Ovary (tissue), 9 donors: ENCODE measurements around the gene PROM2. TPM values are rescaled to one million over a fixed set of nuclear protein-coding genes. Genes with fewer than 3 reads are reported as not detected.

Source experiments
- DNase-seq, 5 donors: peaks; one replicate each; pipeline ENCODE4 v3.0.0-alpha.2; 2019 to 2020
- H3K27ac ChIP-seq, 2 donors: fragments of 200-600 bp; one replicate each; pipeline versions ENCODE4 v1.5.1 to v1.8.0; 2019 to 2022
- H3K27me3 ChIP-seq: fragments of 200-600 bp; one replicate; pipeline ENCODE4 v1.8.0; 2022
- H3K36me3 ChIP-seq: fragments of 200-600 bp; sonication (generic); one replicate; pipeline ENCODE4 v1.5.1; 2019
- H3K4me1 ChIP-seq: one replicate; pipeline ENCODE4 v1.8.1; 2013; ENCODE audit warnings: mild to moderate bottlenecking, moderate library complexity; ENCODE audit not compliant: insufficient read depth
- H3K4me3 ChIP-seq: fragments of 200-600 bp; sonication (generic); one replicate; pipeline ENCODE4 v1.5.1; 2017
- H3K9me3 ChIP-seq, 2 donors: fragments of 200-600 bp in 1 of 2; sonication (generic) in 1 of 2; one replicate each; pipeline versions ENCODE4 v1.5.1 to v1.8.1; 2013 to 2019; ENCODE audit warnings: mild to moderate bottlenecking in 1 of 2, moderate library complexity in 1 of 2
- CTCF ChIP-seq, 3 donors: fragments of 450-650 bp in 2 of 3; fragments of 200-600 bp in 1 of 3; IDR thresholded peaks; one replicate each; pipeline versions ENCODE4 v1.5.1 to v1.8.0; 2016 to 2022; ENCODE audit warnings: antibody characterized with exemption in 3 of 3, mild to moderate bottlenecking in 1 of 3
- EP300 ChIP-seq: sonication (generic); formaldehyde crosslinking; IDR thresholded peaks from one replicate; pipeline ENCODE4 v1.6.1; 2017; ENCODE audit warnings: antibody characterized with exemption
- POLR2A ChIP-seq: fragments of 450-650 bp; IDR thresholded peaks from one replicate; pipeline ENCODE4 v1.6.1; 2017; ENCODE audit warnings: antibody characterized with exemption, mild to moderate bottlenecking, moderate library complexity
- WGBS, 3 donors: extraction: QIAGEN DNeasy Blood & Tissue Kit in 1 of 3; methylation state at CpG; one replicate each; pipeline versions ENCODE4 v1.1.5 to v1.1.7; 2013 to 2017; 5-methylcytosine and 5-hydroxymethylcytosine counted together
- intact Hi-C, 4 donors: fragments of 100-400 bp; cut with DNase I; formaldehyde crosslinking; loops; one replicate each; pipeline versions ENCODE4 v1.11.0 to v1.15.1; 2022 to 2023
- polyA plus RNA-seq, 2 donors: library from polyadenylated mRNA; stranded (reverse); fragments of 200-250 nt in 1 of 2; fragments of 350-450 nt in 1 of 2; fragmentation: Illumina TruSeq in 1 of 2; extraction: RNeasy Lipid Tissue Mini Kit (QIAGEN cat#74804) in 1 of 2; gene quantifications; one replicate each; pipeline ENCODE4 v1.2.3, GENCODE V29; 2013 to 2014
- total RNA-seq, 7 donors: library from RNA; depleted of rRNA in 2 of 7; stranded (reverse); fragments of >200 nt in 2 of 7; fragmentation: NEBNext Ultra II Directional in 3 of 7; extraction: Animal tissue kit (Norgen Biotek cat#: 25700) in 3 of 7; gene quantifications; one replicate each; pipeline versions ENCODE4 v1.1.0 to v1.2.4, GENCODE V29; 2016 to 2023
- donor health status: DM: no; HTN: no; CAD: no; lungs with moderate emphysema.
- donor health status: DM: no; HTN: no; CAD: no.
- donor health status: Bipolar disorder and iron deficiency.
- donor health status: DM: yes; HTN: yes; CAD: no.
- donor health status: DM: no; HTN: no; CAD: no.
- donor health status: DM: yes; HTN: yes; CAD: no.

PROM2 gene
- total and polyA plus RNA-seq, 9 donors, result 0.37 to 5.1 (median 3.4) TPM

DNA sequence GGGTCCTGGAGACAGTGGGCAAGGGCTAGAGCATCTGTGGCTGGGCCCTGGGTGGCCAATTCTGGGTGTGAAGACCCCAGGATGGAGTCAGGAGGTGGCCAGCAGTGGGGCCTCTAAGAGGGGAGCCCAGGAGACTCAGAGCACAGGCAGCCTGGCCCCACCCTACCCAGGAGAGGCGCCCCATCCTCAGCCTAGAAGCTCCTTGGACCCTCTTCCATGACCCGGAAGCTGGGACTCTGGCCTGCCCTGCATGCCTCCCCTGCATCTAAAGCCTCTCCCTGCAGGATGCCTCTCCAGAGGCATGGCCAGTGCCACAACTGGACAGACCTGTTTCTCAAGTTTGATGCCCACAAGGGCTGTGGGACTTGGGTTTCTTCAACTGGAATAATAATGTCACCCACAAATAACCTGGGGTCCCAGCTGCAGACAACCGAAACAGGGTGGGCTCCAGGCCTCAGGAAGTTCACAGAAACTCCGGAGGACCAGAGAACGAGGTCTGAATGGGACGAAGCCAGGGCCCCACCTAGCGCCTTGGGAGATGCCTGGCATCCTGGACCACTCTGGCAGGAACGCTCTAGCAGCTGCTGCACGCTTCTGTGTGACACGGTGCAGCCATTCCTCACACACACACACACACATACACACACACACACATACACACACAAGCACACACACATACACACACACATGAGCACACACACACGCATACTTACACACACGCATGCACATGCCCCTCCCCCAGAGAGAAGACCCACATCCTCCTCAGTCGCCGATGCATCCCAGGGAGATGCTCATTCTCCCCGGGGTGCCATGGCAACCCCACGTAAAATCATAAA is 39.3 kb downstream of the PROM2 start:
- Histone ChIP-seq H3K36me3 (no peaks in the 10 kb centered on the region), H3K4me1 (no peaks in the 10 kb centered on the region), H3K4me3 (no peak overlapping the region), H3K27ac (no peak overlapping the region), H3K27me3 (no peaks in the 10 kb centered on the region), H3K9me3 (no peaks in the 10 kb centered on the region)
- WGBS, 3 donors, result 81 to 86% (median 82%) methylated on average over 16 of the region's 16 CpGs
- TF ChIP-seq POLR2A (no peak), EP300 (no peak)
- intact Hi-C loops, result no loop called here
- DNase-seq, result no peak

DNA sequence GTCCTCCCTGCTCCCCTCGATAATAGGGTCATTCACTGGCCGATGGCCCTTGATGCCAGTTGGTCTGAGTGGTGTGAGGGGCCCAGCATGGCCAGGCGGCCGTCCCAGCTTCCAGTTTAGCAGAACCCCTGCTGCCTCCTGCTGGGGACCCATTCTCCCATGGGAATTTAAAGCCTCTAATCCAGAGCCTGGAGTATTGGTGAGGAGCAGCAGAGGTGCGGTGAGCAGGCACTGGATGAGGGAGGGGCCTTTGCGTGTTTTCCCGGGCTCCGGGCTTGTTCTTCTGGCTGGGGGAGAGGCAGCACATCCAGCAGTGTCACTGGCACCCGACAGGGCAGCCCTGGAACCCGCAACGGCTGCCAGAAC is 40.3 kb downstream of the PROM2 start:
- Histone ChIP-seq H3K27me3 (no peaks in the 10 kb centered on the region), H3K27ac (no peak overlapping the region), H3K4me3 (no peak overlapping the region), H3K4me1 (no peaks in the 10 kb centered on the region), H3K36me3 (no peaks in the 10 kb centered on the region), H3K9me3 (no peaks in the 10 kb centered on the region)
- TF ChIP-seq EP300 (no peak), POLR2A (no peak), CTCF (IDR thresholded peaks at IDR 0.05) (no peak)
- no peak for DNase-seq
- intact Hi-C loops, result no loop called here
- WGBS, 3 donors, result 73 to 83% (median 76%) methylated on average over 11 of the region's 11 CpGs

- H3K27me3 ChIP-seq, result no peaks in the 10 kb centered on the region
- no peak overlapping the region for H3K27ac ChIP-seq
- no peaks in the 10 kb centered on the region for H3K36me3 ChIP-seq
- no peaks in the 10 kb centered on the region for H3K9me3 ChIP-seq
- H3K4me1 ChIP-seq, result no peaks in the 10 kb centered on the region
- TF ChIP-seq EP300 (no peak), POLR2A (no peak), CTCF (IDR thresholded peaks at IDR 0.05) (no peak)
- WGBS, 3 donors, result 57 to 68% (median 61%) methylated on average over 16 of the region's 16 CpGs
- intact Hi-C loops, result no loop called here
- H3K4me3 ChIP-seq, result no peak overlapping the region
- no peak for DNase-seq
Measured at GRCh38 chr2:95314964-95315611, 40.8 kb downstream of the PROM2 start.

DNA sequence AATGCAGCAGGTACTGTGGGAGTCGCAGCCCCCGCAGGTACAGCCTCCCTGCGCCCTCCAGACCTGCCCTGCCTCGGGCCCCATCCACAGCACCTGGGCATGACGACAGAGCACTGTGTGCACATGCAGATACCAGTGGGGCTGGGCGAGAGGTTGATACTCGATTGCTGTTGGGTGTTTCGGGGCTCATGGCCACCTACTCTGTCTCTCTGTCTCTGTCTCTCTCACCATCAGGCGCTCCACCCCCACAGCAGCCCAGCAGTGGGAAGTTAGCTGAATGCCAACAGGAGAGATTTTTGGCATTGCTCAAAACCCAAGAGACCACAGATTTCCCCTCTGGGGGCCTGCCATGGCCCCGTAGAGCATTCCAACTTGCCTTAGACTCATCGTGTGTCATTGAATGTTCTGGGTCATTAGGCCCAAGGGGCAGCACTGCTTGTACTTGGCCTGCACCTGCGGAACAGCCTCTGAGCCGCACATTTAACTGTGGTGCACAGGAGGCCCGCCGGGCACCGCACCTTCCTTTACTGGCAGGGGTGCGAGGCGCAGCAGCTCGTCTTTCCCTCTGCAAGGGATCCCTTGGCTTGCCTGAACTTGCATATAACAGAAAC is 41.7 kb downstream of the PROM2 start:
- intact Hi-C loops, result no loop called here
- TF ChIP-seq EP300 (no peak), CTCF (IDR thresholded peaks at IDR 0.05) (no peak), POLR2A (no peak)

More for the DNA sequence above, 41.7 kb downstream of the PROM2 start:
- no peak overlapping the region for H3K27ac ChIP-seq
- H3K4me1 ChIP-seq, result no peaks in the 10 kb centered on the region
- no peaks in the 10 kb centered on the region for H3K36me3 ChIP-seq
- no peaks in the 10 kb centered on the region for H3K9me3 ChIP-seq
- 80 to 87% (median 83%) methylated on average over 19 of the region's 19 CpGs for WGBS, 3 donors
- DNase-seq, result no peak
- H3K4me3 ChIP-seq, result no peak overlapping the region
- no peaks in the 10 kb centered on the region for H3K27me3 ChIP-seq
